Measurements from ENCODE around the gene LAMA2. TPM values are rescaled to one million over a fixed set of nuclear protein-coding genes. Genes with fewer than 3 reads are reported as not detected.

The LAMA2 gene
- total RNA-seq, 1 donor from 2014 or later, result 0.23 TPM

DNA sequence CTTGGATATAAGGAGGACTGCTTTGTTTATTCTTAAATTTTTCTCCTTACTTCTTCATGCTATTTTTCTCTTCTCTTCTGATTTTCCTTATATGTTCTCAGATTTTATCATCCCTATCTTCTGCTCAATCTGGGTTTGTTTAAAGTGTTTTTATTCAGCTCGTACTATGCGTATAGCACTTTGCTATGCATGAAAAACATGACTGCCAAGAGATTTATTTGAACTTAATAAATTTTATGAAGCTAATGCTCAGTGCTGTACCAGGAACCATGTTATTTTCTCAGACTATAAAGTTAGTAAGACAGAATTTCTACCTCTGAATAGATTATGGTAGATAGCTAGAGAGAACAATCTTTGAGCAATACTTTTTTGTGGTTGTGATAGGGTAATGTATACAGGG, 305.9 kb downstream of the LAMA2 start:
- H3K4me1 Mint-ChIP-seq (ENCODE audit: low read depth), result no peaks in the 10 kb centered on the region
- intact Hi-C loops (cut with micrococcal nuclease), result no loop called here
- no peak overlapping the region for H3K27ac Mint-ChIP-seq
- no peaks in the 10 kb centered on the region for H3K27me3 Mint-ChIP-seq (ENCODE audit: low read depth)
- H3K4me3 Mint-ChIP-seq (ENCODE audit: low read depth), result no peak overlapping the region
- H3K9me3 Mint-ChIP-seq, result no peaks in the 10 kb centered on the region
- DNase-seq (ENCODE audit: low spot score), result no peak
- H3K36me3 Mint-ChIP-seq (ENCODE audit: low read depth), result no peaks in the 10 kb centered on the region

DNA sequence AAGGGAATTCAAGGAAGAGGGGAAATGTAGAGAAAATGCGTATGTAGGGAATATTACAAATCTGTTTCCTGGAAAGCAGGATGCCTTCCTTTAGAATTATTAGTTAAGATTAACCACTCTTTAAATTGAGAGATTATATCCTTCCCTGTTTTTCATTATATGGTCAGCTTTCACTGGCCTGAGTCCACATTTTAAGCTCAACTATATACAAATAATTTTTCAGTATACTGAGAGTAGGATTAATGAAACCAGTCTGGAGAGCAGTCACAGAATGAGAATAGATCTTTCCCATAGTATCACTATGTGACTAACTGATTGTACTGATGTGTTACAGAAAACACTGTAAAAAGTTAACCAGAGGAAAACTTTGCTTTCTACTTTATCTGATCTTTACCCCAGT, 306.3 kb downstream of the LAMA2 start:
- H3K4me3 Mint-ChIP-seq (ENCODE audit: low read depth), result no peak overlapping the region
- no peak overlapping the region for H3K27ac Mint-ChIP-seq
- no peaks in the 10 kb centered on the region for H3K36me3 Mint-ChIP-seq (ENCODE audit: low read depth)
- no peaks in the 10 kb centered on the region for H3K4me1 Mint-ChIP-seq (ENCODE audit: low read depth)
- no peak for DNase-seq (ENCODE audit: low spot score)
- intact Hi-C loops (cut with micrococcal nuclease), result no loop called here
- H3K9me3 Mint-ChIP-seq, result no peaks in the 10 kb centered on the region
- no peaks in the 10 kb centered on the region for H3K27me3 Mint-ChIP-seq (ENCODE audit: low read depth)

DNA sequence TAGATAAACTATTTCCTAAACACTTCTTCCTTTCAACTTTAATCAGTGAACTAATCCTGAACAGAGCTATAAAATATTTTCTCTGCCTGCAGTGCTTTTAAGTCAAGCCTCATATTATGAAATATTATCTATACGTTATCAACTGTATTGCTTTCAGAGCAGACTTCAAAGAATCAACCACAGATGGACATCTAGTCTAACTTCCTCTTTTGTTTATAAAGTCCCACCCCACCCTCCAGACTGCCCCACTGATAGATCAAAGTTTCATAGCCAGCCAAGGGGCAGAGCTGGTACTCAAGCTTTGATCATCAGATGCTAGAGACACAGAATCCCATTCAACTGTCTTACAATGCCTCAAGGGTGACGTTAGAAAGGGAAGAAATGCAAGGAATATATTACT, 308.3 kb downstream of the LAMA2 start:
- no peaks in the 10 kb centered on the region for H3K9me3 Mint-ChIP-seq
- H3K36me3 Mint-ChIP-seq (ENCODE audit: low read depth), result no peaks in the 10 kb centered on the region
- no peak for DNase-seq (ENCODE audit: low spot score)
- no peak overlapping the region for H3K4me3 Mint-ChIP-seq (ENCODE audit: low read depth)
- H3K27ac Mint-ChIP-seq, result no peak overlapping the region
- H3K4me1 Mint-ChIP-seq (ENCODE audit: low read depth), result no peaks in the 10 kb centered on the region
- intact Hi-C loops (cut with micrococcal nuclease), result no loop called here
- H3K27me3 Mint-ChIP-seq (ENCODE audit: low read depth), result no peaks in the 10 kb centered on the region

DNA sequence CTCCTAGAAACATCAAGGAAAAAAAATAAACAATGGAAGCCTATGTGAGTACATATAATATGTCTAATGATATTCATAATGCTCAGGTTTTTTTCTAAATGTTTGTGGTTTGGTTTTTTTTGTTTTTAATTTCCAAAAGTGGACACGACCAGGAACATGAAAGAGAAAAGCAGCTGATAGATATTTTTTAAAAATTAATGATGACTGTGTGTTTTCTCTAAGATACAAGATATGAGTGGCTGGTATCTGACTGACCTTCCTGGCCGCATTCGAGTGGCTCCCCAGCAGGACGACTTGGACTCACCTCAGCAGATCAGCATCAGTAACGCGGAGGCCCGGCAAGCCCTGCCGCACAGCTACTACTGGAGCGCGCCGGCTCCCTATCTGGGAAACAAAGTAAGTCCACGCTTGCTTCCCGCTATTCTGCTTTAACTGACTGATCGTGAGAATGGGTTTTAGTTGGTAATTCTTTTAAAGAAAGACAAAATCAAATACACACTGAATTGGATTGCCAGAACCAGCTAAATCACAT, 309.6 kb downstream of the LAMA2 start:
- DNase-seq (ENCODE audit: low spot score), result no peak
- no peaks in the 10 kb centered on the region for H3K9me3 Mint-ChIP-seq
- H3K4me3 Mint-ChIP-seq (ENCODE audit: low read depth), result no peak overlapping the region
- intact Hi-C loops (cut with micrococcal nuclease), result no loop called here
- no peaks in the 10 kb centered on the region for H3K27me3 Mint-ChIP-seq (ENCODE audit: low read depth)
- no peak overlapping the region for H3K27ac Mint-ChIP-seq
- no peaks in the 10 kb centered on the region for H3K36me3 Mint-ChIP-seq (ENCODE audit: low read depth)
- H3K4me1 Mint-ChIP-seq (ENCODE audit: low read depth), result no peaks in the 10 kb centered on the region

DNA sequence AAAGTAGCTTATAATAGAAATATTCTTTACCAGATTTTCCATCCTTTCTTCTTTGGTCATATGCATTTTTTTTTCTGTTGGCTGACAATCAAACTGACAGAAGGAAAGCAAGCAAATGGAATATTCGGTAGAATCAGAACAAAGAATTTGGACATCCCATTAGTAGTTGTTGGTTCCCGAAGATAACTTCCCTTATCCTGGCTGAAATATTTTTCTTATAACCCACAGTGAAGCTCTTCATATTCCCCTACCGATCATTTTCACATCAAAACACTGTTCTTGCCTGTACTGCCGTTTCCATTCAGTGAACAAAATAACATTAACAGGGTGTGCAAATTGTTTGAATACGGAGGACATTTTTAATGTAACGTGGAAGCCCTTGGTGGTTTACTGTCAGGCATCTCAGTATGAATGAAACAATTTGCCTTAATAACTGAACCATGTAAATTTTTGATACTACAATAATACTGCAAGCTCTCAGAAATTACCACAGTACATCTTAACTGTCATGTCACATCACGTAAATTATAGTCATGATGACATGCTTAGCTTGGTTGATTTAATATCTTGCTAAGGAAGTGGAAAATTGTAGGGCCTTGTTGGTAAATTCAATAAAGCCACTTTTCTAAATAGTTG, 311.5 kb downstream of the LAMA2 start:
- Mint-ChIP-seq H3K4me3 (ENCODE audit: low read depth) (no peak overlapping the region), H3K36me3 (ENCODE audit: low read depth) (no peaks in the 10 kb centered on the region), H3K27ac (no peak overlapping the region), H3K4me1 (ENCODE audit: low read depth) (no peaks in the 10 kb centered on the region), H3K9me3 (no peaks in the 10 kb centered on the region), H3K27me3 (ENCODE audit: low read depth) (no peaks in the 10 kb centered on the region)
- DNase-seq (ENCODE audit: low spot score), result no peak
- intact Hi-C loops (cut with micrococcal nuclease), result no loop called here

DNA sequence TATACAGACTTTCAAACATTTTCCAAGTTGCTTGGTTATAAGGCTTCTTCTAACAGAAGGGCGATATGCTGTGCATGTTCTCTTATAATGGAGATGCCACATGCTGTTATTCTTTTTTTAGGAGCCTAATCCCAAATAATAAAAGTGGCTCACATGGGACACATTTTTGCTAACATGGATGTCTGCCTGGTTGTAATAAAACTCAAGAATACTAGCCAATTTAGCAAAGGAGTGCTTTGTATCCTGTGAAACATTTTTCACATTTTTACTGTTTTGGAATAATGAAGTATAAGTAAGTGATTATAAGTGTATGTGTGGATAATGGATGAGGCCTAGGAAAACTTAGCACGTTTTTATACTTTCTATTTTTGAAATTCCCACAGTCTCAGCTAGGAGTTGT, 312.2 kb downstream of the LAMA2 start:
- no peaks in the 10 kb centered on the region for H3K4me1 Mint-ChIP-seq (ENCODE audit: low read depth)
- intact Hi-C loops (cut with micrococcal nuclease), result no loop called here
- H3K36me3 Mint-ChIP-seq (ENCODE audit: low read depth), result no peaks in the 10 kb centered on the region
- no peak overlapping the region for H3K4me3 Mint-ChIP-seq (ENCODE audit: low read depth)
- H3K9me3 Mint-ChIP-seq, result no peaks in the 10 kb centered on the region
- DNase-seq (ENCODE audit: low spot score), result no peak
- H3K27me3 Mint-ChIP-seq (ENCODE audit: low read depth), result no peaks in the 10 kb centered on the region
- H3K27ac Mint-ChIP-seq, result no peak overlapping the region

DNA sequence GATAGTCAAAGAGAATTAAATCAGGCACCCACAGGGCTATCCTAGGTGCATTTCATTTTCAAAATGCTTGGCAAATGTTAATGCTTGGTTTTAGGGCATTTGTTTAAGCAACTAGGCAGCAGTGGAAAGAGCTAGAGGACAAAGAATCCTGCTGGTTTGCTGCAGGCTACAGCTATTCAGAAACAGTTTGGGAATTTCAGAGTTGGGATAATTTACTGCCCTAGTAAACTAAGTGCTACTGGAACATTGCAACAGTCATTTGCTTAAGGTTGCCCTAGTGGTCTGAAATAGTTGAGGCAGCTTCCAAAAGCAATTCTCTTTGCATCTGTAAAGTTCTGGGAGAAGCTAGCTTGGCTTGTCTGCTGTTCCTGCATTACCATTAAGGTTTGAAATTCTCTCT, 312.7 kb downstream of the LAMA2 start:
- no peaks in the 10 kb centered on the region for H3K36me3 Mint-ChIP-seq (ENCODE audit: low read depth)
- H3K4me1 Mint-ChIP-seq (ENCODE audit: low read depth), result no peaks in the 10 kb centered on the region
- H3K27ac Mint-ChIP-seq, result no peak overlapping the region
- H3K4me3 Mint-ChIP-seq (ENCODE audit: low read depth), result no peak overlapping the region
- H3K27me3 Mint-ChIP-seq (ENCODE audit: low read depth), result no peaks in the 10 kb centered on the region
- no peaks in the 10 kb centered on the region for H3K9me3 Mint-ChIP-seq
- intact Hi-C loops (cut with micrococcal nuclease), result no loop called here
- no peak for DNase-seq (ENCODE audit: low spot score)

DNA sequence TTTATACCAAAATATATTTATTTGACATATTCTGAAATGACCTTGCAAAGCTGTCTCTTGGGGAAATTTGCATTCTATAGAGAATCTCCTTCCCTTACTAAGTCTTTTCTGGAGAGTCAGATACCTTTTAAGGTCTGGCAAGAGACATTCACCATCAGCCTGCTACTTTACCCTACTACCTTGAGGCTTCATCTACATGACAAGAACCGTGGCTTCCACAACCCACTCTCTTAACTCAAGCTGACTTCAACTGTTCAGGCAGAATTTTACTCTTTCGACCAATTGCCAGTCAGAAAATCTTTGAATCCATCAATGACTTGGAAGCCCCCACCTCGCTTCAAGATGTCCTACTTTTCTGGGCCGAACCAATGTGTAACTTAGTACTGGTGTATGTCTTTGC, 314.2 kb downstream of the LAMA2 start:
- no peaks in the 10 kb centered on the region for H3K27me3 Mint-ChIP-seq (ENCODE audit: low read depth)
- no peaks in the 10 kb centered on the region for H3K9me3 Mint-ChIP-seq
- no peak overlapping the region for H3K27ac Mint-ChIP-seq
- H3K4me3 Mint-ChIP-seq (ENCODE audit: low read depth), result no peak overlapping the region
- intact Hi-C loops (cut with micrococcal nuclease), result no loop called here
- H3K36me3 Mint-ChIP-seq (ENCODE audit: low read depth), result no peaks in the 10 kb centered on the region
- DNase-seq (ENCODE audit: low spot score), result no peak
- H3K4me1 Mint-ChIP-seq (ENCODE audit: low read depth), result no peaks in the 10 kb centered on the region

DNA sequence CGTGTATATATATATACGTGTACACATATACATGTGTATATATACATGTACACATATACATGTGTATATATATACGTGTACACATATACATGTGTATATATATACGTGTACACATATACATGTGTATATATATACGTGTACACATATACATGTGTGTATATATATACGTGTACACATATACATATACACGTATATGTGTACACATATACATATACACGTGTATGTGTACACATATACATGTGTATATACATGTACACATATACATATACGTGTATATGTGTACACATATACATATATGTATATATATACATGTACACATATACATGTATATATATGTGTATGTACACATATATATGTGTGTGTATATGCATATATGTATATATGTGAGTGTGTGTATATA, 317.2 kb downstream of the LAMA2 start:
- intact Hi-C loops (cut with micrococcal nuclease), result no loop called here
- H3K4me3 Mint-ChIP-seq (ENCODE audit: low read depth), result no peak overlapping the region
- H3K27ac Mint-ChIP-seq, result no peak overlapping the region
- no peaks in the 10 kb centered on the region for H3K4me1 Mint-ChIP-seq (ENCODE audit: low read depth)
- H3K9me3 Mint-ChIP-seq, result no peaks in the 10 kb centered on the region
- DNase-seq (ENCODE audit: low spot score), result no peak
- H3K27me3 Mint-ChIP-seq (ENCODE audit: low read depth), result no peaks in the 10 kb centered on the region
- no peaks in the 10 kb centered on the region for H3K36me3 Mint-ChIP-seq (ENCODE audit: low read depth)

DNA sequence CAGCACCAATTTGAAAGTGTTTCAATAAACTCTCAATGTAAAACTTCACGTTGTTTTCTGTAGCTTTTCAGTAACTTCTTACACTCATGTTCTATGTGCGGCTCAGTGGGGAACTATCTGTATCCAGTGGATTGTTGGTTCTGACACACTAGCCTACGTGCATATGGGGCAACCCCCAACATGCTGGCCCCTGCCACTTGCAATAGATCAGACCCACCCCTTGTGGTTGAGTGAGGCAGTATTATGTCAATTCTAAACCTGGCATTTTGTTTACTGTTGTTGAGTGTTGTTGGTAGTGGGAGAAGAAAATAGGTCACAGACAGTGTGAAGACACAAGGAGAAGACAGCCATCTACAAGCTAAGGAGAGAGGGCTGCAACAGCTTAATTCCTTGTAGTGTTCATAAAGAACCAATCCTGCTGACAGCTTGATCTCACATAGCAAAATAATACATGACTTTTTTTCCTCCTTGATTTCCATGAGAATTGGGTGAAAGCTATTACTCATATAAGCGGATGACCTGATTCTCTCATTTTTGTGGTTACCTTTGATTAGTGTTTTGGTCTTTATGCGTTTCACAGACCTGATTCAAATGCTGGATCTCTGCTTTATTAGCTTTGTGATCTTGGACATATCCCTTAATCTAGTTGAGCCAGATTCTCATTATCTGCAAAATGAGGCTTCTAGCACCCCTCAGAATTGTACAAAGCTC, 320.4 kb downstream of the LAMA2 start:
- Mint-ChIP-seq H3K9me3 (no peaks in the 10 kb centered on the region), H3K36me3 (ENCODE audit: low read depth) (no peaks in the 10 kb centered on the region), H3K4me3 (ENCODE audit: low read depth) (no peak overlapping the region), H3K4me1 (ENCODE audit: low read depth) (no peaks in the 10 kb centered on the region), H3K27ac (no peak overlapping the region), H3K27me3 (ENCODE audit: low read depth) (peaks cover 2% of the 10 kb centered on the region)
- DNase-seq (ENCODE audit: low spot score), result no peak
- intact Hi-C loops (cut with micrococcal nuclease), result no loop called here

DNA sequence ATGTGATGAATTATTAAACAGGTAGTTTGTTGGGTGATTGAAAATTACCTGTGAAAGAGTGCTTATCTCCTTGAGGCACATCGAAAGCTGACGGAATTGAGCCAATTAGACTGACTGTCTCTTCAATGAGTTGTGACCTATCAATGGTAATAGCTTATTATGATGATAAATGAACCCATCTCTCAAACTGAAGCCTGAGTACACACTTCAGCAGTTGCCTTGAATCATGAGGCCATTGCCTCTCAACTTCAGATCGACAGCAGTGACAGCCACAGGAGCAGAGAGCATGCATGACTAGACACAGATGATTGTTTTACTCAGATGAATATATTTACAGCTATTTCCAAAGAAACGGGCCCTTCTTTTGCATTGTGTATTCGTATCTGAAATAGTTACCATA, 323.9 kb downstream of the LAMA2 start:
- no peaks in the 10 kb centered on the region for H3K9me3 Mint-ChIP-seq
- intact Hi-C loops (cut with micrococcal nuclease), result no loop called here
- no peaks in the 10 kb centered on the region for H3K36me3 Mint-ChIP-seq (ENCODE audit: low read depth)
- H3K27ac Mint-ChIP-seq, result no peak overlapping the region
- no peak for DNase-seq (ENCODE audit: low spot score)
- H3K4me3 Mint-ChIP-seq (ENCODE audit: low read depth), result no peak overlapping the region
- H3K4me1 Mint-ChIP-seq (ENCODE audit: low read depth), result no peaks in the 10 kb centered on the region
- H3K27me3 Mint-ChIP-seq (ENCODE audit: low read depth), result peaks cover 2% of the 10 kb centered on the region

DNA sequence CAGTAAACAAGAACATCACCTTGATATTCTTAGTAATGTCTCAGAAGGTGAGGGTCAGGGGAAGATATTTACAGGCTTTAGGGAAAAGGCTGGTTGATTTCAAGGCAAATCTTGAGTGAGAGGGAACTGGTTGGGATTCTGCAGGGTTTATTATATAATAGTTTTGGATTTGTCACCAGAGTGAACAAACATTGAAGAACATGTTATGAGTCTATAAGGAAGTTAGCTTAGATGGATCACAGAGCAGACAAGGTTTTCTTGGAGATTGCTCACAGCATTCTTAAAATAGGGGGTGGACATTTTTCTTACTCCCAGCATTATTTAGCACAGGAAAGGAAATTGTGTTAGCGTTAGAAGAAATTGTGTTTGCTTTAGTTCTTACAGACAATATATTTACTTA, 324.9 kb downstream of the LAMA2 start:
- intact Hi-C loops (cut with micrococcal nuclease), result no loop called here
- H3K27ac Mint-ChIP-seq, result no peak overlapping the region
- peaks cover 2% of the 10 kb centered on the region for H3K27me3 Mint-ChIP-seq (ENCODE audit: low read depth)
- no peak overlapping the region for H3K4me3 Mint-ChIP-seq (ENCODE audit: low read depth)
- DNase-seq (ENCODE audit: low spot score), result no peak
- no peaks in the 10 kb centered on the region for H3K9me3 Mint-ChIP-seq
- H3K36me3 Mint-ChIP-seq (ENCODE audit: low read depth), result no peaks in the 10 kb centered on the region
- H3K4me1 Mint-ChIP-seq (ENCODE audit: low read depth), result no peaks in the 10 kb centered on the region

DNA sequence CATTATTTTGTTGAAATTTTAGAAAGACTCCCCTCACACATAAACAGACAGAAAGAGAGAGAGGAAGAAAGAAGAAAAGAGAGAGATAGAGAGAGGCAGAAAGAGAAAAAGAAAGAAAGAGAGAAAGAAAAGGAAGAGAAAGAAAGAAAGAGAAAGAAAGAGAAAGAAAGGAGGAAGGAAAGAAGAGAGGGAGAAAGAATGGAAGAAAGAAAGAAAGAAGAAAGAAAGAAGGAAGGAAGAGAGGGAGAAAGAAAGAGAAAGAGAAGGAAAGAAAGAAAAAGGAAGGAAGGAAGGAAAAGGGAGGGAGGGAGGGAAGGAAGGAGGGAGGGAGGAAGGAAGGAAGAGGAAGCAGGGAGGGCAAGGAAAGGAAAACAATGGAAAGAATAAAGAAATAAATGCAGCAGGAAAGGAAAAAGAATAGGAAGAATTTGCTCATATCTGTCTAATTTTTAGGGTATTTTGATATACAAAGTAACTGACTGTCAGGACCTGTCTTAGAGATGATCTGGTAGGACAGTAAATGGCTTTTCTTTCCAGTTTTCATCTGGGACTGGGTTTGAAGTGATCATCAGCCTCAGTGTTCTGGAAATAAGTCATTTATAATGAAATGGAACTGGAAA, 325.6 kb downstream of the LAMA2 start:
- Mint-ChIP-seq H3K4me3 (ENCODE audit: low read depth) (no peak overlapping the region), H3K4me1 (ENCODE audit: low read depth) (no peaks in the 10 kb centered on the region), H3K36me3 (ENCODE audit: low read depth) (no peaks in the 10 kb centered on the region), H3K27ac (no peak overlapping the region), H3K27me3 (ENCODE audit: low read depth) (peaks cover 2% of the 10 kb centered on the region), H3K9me3 (no peaks in the 10 kb centered on the region)
- DNase-seq (ENCODE audit: low spot score), result no peak
- intact Hi-C loops (cut with micrococcal nuclease), result no loop called here
